SKM-1 (cell line): ENCODE results near the gene ALG12.

Experiments
- DNase-seq: peaks from one replicate; lab custom pipeline; 2025; ENCODE audit not compliant: unreplicated experiment; lab: John Stamatoyannopoulos, UW

ALG12 gene

DNA sequence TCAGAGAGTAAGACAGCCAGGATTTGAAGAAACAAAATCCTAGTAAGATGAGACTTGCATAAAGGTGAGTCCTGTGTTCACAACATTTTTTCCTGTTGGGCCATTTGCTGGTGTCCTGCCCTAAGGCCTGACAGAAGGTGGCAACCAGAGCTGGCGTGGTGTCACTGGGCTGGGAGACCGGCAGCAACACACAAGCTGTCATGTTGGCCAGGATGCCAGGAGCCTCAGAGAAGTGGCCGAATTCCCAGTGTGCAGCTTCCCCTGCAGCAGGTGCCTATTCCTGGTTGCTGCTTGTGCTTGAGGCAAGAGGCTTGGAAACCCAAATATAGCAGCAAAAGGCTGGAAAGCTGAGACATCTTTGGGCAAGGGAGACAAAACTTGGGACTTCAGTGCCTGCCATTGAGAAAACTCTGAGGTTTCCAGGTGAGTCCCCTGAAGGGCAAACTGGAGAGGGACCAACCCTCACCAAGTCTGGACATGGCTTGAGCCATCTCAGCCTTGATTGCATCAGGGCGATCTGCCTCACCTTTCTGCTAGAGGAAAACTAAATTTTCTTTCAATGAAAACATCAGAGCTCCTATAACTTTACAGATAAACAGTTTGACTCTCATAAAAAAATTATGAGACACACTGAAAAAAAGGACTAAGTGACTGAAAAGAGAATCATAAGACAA lies 25.9 kb downstream of the ALG12 start:
- DNase-seq = no peak

DNA sequence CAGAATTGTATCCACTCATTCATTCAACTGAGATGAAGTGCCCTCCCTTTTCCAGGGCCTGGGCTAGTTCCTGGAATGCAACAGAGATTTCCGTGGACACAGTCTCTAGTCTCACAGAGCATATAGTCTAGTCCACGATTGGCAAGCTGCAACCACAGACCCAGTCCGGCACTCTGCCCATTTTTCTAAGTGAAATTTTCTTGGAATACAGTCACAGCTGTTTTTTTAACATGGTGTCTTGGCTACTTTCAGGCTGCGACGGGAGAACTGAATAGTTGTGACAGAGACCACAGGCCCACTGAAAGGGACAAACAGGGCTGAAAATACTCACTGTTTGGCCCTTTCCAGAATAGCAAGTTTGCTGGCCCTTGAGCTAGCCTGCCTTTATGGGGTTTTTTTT lies 29.2 kb downstream of the ALG12 start:
- no peak for DNase-seq

DNA sequence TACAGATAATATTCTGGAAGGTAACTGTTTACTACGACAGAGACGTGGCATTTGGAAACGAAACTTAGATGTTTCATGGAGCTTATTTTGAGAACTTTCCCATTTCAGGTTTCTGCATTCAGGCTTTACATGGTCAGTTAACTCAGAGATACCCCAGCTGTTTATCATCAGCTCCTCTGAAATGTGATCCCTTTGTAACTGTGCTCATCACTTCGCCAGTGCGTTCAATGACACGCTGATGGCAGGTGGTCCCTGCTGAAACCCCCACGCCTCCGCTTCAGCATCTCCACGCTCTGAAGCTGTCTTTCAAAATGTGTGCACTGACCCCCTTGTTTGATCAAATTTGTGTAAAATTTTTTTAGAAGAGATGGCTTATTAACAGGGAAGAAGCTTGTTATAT lies 30.5 kb downstream of the ALG12 start:
- no peak for DNase-seq

DNA sequence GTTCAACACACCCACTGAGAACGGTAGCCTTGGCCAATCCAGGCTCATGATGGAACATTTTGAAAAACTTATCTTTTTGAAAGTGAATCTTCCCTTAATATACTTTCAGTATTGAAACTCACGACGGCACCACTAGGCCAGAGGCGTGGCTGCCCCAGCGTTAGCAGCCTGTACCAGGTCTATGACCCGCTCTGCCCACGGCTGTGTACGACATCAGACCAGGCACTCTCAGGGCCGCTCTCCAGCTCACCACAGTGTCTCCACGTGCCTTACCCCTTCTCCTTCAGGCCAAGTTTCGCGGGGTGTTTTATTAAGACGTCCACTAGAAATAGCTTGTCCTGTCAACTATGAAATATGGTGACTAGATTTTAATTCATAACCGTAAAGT lies 31.2 kb downstream of the ALG12 start:
- no peak for DNase-seq

DNA sequence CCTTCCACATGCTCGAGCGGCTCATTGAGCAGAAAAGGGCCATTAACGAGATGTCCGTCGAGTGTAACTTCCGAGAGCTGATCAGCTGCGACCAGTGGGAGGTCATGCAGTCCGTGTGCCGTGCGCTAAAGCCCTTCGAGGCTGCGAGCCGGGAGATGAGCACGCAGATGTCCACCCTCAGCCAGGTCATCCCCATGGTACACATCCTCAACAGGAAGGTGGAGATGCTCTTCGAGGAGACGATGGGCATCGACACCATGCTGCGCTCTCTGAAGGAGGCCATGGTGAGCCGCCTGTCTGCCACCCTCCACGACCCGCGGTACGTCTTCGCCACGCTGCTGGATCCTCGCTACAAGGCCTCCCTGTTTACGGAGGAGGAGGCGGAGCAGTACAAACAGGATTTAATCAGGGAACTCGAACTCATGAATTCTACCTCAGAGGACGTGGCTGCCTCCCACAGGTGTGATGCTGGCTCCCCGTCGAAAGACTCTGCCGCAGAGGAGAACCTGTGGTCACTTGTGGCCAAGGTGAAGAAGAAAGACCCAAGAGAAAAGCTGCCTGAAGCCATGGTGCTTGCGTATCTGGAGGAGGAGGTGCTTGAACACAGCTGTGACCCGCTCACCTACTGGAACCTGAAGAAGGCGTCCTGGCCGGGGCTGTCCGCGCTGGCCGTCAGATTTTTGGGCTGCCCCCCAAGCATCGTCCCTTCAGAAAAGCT lies 31.7 kb downstream of the ALG12 start:
- DNase-seq = no peak

DNA sequence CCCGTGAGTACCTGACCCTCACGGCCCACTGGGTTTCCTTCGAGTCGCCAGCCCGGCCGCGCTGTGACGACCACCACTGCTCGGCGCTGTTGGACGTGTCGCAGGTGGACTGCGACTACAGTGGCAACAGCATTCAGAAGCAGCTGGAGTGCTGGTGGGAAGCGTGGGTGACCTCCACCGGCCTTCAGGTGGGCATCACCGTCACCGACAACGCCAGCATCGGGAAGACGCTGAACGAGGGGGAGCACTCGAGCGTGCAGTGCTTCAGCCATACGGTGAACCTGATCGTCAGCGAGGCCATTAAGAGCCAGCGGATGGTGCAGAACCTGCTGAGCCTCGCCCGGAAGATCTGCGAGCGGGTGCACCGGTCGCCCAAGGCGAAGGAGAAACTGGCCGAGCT lies 32.4 kb downstream of the ALG12 start:
- no peak for DNase-seq

DNA sequence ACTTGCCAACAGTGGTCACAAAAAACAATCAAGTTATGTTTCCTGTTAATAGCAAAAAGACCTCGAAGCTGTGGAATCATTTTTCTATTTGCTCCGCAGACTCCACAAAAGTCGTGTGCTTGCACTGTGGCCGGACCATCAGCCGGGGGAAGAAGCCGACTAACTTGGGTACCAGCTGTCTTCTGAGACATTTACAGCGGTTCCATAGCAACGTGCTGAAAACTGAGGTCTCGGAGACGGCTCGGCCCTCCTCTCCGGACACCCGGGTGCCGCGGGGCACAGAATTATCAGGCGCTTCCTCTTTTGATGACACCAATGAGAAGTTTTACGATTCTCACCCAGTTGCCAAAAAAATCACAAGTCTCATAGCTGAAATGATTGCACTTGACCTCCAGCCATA lies 33.0 kb downstream of the ALG12 start:
- no peak for DNase-seq

DNA sequence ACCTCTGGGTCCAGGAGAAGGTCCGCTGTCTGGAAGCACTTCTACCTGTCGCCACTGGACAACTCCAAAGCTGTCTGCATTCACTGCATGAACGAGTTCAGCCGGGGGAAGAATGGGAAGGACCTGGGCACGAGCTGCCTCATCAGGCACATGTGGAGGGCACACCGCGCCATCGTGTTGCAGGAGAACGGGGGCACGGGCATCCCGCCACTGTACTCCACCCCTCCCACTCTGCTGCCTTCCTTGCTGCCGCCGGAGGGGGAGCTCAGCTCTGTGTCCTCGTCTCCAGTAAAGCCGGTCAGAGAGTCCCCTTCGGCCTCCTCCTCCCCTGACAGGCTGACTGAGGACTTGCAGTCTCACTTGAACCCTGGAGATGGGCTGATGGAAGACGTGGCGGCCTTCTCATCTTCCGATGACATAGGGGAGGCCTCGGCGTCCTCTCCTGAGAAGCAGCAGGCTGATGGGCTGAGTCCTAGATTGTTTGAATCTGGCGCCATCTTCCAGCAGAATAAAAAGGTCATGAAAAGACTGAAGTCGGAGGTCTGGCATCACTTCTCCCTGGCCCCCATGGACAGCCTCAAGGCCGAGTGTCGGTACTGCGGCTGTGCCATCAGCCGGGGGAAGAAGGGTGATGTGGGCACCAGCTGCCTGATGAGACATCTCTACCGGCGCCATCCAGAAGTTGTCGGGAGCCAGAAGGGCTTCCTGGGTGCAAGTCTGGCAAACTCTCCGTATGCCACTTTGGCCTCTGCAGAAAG lies 33.6 kb downstream of the ALG12 start:
- no peak for DNase-seq

DNA sequence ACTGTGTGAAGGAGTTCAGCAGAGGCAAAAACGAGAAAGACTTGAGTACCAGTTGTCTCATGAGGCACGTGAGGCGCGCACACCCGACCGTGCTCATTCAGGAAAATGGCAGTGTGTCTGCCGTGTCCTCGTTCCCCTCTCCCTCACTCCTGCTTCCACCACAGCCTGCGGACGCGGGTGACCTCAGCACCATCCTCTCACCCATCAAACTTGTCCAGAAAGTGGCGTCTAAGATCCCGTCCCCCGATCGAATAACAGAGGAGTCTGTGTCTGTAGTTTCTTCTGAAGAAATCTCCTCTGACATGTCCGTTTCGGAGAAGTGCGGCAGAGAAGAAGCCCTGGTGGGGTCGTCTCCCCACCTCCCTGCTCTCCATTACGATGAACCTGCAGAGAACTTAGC lies 34.2 kb downstream of the ALG12 start:
- DNase-seq = no peak

DNA sequence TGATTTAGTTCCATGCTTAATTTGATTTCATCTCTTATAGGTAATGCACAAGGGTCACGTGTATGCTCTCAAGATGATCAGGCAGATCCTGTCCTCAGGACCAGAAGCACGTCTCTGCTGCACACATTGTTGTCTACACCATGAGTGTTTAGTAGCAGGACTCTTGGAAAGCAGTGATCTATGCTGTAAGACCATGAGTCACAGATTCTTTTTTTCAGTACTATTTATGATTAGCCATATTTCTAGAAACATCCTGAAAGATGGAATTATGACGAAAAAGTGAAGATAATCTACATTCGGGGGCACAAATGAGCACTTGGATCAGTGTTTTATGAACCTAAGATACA lies 35.0 kb downstream of the ALG12 start:
- no peak for DNase-seq

DNA sequence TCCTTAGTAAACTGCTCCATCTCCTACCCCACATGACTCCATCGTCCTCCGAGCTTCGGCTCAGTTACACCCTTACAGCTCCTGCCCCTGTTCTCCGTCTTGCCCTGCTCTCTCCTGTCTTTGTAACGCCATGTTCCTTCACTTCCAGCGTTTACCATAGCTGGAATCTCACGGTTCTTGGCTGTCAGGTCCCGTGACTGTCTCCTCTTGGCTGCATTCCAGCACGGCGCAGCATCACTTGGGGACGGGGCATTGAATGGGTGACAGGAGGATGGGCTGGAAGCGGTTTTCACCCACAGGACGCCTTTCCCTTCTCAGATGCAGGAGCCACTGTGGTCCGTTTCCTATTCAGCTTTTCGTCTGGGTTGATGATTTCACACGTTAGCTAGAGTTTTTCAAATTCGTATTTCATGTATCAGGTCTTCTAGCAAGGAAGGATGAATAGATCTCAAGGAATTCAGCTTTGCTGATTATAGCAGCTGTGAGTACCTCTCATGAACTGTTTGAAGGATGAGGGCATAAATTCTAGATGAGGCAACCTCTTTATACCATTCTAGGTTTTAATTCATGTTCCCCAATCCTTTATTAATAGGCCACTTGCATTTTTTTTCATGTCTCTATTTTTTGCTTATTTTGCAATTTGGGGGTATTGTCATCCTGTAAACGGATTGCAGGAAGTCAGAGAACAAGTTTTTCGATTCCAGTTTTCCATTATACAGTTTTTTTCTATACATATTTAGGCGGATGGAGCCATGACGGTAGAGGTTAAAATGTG lies 35.5 kb downstream of the ALG12 start:
- DNase-seq = no peak

DNA sequence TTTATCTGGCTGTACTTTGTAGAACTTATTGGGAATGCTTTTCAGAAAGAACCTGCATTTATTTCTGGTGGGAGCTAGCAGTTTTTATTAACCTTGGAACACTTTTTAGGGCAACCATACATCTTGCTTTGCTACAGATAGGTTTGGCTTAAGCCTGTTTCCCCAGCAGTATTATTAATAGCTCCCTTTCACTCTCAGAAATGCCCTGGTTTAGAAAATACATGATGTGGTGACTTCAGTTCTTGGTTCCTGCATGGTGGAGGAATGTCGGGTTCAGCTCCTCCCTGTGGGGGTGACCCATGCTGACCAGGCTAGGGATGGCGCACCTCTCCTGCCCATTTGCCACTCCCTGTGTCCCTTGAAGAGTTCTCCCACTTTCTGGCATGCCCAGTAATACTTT lies 36.4 kb downstream of the ALG12 start:
- DNase-seq = no peak

DNA sequence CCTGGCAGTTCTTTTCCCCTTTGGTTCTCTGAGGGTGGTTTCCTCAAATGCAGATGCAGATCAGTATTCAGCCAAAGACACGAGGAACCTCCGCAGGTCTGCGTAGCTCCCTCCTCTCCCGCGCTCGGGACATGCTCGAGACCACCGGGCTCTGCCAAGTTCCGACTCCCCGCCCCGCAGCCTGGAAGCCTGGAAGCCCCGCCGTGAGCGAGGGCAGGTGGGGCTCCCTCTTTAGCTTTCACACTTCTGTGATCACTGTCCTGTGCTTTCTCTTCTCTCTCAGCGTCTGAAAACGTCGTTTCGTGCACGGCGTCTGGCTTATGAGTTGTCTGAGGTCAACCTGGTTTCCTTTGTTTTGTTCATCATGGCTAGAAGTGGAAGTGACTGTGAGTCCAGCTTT lies 38.0 kb downstream of the ALG12 start:
- DNase-seq = no peak

DNA sequence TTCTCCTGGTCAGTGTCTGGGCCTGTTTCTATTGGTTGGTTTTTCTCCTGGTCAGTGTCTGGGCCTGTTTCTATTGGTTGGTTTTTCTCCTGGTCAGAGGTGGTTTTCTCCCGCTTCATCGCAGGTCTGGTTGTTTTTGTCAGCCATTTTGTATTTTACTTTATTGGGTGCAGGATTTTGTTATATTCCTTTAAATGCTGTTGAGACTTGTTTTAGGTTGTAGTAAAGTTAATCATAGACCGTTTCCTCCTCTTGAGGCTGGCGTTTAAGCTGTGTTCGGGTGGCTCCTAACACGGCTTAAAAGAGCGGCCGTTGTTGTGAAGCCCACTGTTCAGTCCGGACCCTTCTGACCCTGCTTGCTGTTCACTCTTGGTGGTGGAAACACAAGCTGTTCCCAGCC lies 38.4 kb downstream of the ALG12 start:
- DNase-seq = no peak

DNA sequence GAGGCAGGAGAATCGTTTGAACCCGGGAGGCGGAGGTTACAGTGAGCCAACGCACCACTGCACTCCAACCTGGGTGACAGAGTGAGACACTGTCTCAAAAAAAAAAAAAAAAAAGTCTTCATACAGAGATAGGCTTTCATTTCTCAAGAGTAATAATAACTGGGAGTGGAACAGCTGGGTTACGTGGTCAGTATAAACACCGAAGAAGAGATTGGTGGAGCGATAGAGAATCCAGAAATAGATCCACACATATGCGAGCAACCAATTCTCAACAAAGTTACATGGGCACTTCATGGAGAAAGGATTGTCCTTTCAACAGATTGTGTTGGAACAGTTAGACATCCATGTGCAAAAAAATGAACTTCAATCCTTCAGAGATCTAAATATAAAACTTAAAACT lies 40.0 kb downstream of the ALG12 start:
- no peak for DNase-seq

DNA sequence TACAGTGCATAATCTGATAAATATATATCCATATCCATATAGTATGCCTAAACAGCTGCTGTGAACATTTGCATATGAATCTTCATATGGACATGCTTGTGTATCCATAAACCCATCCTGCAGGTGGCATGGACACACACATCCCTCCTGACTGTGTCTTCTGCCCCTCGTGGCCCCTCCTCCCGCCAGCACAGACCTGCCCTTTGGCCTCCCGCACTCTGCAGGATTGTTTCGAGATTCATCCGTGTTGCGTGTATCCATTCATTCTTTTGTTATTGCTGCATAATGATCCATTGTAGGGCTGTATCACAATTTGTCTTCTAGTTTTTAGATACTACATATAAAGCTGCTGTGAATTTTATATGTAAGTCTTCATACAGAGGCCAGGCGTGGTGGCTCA lies 40.6 kb downstream of the ALG12 start:
- no peak for DNase-seq

DNA sequence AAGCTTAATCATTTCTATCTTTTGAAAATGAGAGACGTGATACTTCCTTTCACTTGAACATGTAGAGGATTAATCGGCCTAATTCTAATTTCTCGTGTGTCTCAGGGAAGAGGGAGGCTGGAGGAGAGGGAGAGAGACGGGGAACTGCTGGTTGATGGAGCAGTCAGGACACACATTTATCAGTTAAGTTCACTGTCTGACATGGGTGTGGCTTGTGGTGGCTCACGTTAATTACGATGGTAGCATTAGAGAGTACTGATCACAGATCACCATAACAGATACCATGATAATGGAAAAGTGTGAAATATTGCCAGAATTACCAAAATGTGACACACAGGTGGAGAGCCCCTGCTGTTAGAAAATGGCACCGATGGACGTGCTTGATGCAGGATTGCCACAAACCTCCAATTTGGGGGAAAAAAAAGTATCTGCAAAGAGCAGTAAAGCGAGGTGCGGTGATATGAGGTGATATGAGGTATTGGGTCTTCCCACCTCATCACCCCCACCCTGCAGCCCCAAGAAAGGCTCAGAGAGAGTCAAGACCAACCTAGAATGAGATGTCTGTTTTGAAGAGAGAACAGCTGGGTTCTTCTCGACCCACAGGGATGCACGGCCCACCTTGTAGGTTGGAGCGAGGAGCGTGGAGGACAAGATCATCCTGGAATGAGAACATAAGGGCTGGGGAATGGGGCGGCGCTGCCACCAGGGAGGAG lies 44.9 kb downstream of the ALG12 start:
- no peak for DNase-seq

DNA sequence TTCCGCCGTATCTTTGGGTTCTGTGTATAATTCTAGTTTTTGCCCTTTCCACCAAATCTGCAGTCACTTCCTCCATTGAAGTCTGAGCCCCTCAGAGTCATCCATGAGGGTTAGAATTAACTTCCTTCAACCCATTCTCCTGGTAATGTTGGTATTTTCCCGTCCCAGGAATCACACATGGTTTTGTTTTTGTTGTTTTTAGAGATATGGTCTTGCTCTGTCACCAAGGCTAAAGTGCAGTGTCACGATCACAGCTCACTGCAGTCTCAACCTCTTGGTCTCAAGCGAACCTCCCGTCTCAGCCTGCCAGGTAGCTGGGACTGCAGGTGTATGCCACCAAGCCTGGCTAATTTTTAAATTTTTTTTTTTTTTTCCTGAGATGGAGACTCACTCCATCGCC lies 45.9 kb downstream of the ALG12 start:
- no peak for DNase-seq

DNA sequence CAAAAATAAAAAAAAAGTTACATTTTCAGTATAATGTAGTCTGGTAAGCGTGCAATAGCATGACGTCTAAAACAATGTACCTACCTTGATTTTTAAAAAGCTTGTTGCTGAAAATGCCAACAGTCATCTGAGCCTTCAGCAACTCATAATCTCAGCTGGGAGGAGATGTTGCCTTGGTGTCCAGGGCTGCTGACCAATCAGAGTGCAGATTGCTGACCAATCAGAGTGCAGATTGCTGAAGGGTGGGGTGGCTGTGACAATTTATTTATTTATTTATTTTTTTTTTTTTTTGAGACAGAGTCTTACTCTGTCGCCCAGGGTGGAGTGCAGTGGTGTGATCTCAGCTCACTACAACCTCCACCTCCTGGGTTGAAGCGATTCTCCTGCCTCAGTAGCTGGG lies 46.8 kb downstream of the ALG12 start:
- DNase-seq = no peak

DNA sequence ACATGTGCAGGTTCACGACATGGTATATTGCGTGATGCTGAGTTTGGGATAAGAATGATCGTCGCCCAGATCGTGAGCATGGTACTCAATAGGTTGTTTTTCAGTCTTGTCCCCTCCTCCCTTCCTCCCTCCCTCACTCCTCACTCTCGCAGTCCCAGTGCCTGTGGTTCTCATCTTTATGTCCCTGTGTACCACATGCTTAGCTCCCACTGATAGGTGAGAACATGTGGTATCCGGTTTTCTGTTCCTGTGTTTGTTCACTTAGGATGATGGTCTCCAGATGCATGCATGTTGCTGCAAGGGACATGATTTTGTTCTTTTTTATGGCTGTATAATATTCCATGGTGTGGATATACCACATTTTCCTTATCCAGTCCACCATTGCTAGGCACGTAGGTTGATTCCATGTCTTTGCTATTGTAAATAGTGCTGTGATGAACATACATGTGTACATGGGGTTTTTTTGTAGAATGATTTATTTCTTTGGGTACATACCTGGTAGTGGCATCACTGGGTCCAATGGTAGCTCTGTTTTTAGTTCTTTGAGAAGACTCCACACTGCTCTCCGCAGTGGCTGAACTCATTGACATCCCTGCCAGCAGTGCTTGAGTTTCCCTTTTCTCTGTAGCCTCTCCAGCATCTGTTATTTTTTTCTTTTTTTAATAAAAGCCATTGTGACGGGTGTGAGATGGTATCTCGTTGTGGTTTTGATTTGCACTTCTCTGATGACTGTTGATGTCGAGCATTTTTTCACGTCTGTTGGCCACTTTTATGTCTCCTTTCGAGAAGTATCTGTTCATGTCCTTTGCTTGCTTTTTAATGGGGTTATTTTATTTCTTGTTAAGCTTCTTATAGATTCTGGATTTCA lies 48.2 kb downstream of the ALG12 start:
- no peak for DNase-seq
